ENCODE measurements around the gene ITPR2. TPM values are rescaled to one million over a fixed set of nuclear protein-coding genes. Genes with fewer than 3 reads are reported as not detected.

The ITPR2 gene
- total and polyA plus RNA-seq, 2 of the 13 experiments (the other 11 are each of a cell fraction or from before 2014, with no cell fraction given), result 31.9 to 81.9 TPM

DNA sequence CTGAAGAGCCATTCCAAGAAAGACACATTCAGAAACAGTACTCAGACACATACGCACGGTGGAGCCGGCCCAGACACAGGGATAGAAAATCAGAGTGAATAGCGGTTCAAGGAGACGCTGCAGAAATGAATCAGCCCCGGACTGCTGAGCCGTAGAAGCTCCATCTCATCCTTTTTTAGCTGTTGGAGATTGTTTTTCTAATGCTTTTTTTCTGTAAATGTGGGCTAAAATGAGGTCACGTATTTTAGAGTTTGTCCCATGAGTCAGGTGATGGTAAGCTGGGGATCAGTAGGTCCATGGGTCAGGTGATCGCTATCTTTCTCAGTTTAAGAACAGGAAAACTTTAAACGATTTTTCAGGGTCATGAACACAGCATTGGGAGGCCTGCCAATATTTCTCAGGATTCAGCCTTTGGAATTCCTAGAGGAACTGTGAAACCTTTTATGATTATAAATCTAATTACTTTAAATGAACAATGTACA, 202.4 kb downstream of the ITPR2 start (continued):
- TF ChIP-seq KAT8 (CRISPR knock-in tag; IDR thresholded peaks at IDR 0.05) (peak; percentile 20; the same call in 1 of the 2 replicates), CAMTA2 (CRISPR knock-in tag; IDR thresholded peaks at IDR 0.05; ENCODE audit: borderline replicate concordance) (no peak), CREM (IDR thresholded peaks at IDR 0.05) (peak; percentile 18; the same call in 1 of the 2 replicates), CREM (CRISPR knock-in tag; IDR thresholded peaks at IDR 0.05) (no peak), ZBTB20 (CRISPR knock-in tag; IDR thresholded peaks at IDR 0.05; ENCODE audit: borderline replicate concordance, low read depth) (no peak), ZNF333 (CRISPR knock-in tag; IDR thresholded peaks at IDR 0.05; ENCODE audit: borderline replicate concordance) (no peak), ZSCAN31 (CRISPR knock-in tag; IDR thresholded peaks at IDR 0.05; ENCODE audit: low read depth) (no peak), MXI1 (IDR thresholded peaks at IDR 0.05; ENCODE audit: borderline replicate concordance, low read depth, low read length) (no peak), NFE2L2 (IDR thresholded peaks at IDR 0.05; ENCODE audit: low read length) (no peak), CCAR2 (optimal IDR thresholded peaks at IDR 0.05; ENCODE audit: low read depth, low read length) (no peak), ZSCAN22 (CRISPR knock-in tag; IDR thresholded peaks at IDR 0.05) (no peak), RXRB (CRISPR knock-in tag; IDR thresholded peaks at IDR 0.05; ENCODE audit: borderline replicate concordance) (peak; percentile 70), HIVEP1 (CRISPR knock-in tag; IDR thresholded peaks at IDR 0.05) (no peak), MIXL1 (CRISPR knock-in tag; IDR thresholded peaks at IDR 0.05) (no peak), ZNF484 (CRISPR knock-in tag; IDR thresholded peaks at IDR 0.05; ENCODE audit: borderline replicate concordance, low read depth) (no peak), SOX6 (IDR thresholded peaks at IDR 0.05) (no peak), SOX6 (CRISPR knock-in tag; IDR thresholded peaks at IDR 0.05) (peak; percentile 34; the same call in 1 of the 2 replicates)
- TF ChIP-seq, protein P1, sequence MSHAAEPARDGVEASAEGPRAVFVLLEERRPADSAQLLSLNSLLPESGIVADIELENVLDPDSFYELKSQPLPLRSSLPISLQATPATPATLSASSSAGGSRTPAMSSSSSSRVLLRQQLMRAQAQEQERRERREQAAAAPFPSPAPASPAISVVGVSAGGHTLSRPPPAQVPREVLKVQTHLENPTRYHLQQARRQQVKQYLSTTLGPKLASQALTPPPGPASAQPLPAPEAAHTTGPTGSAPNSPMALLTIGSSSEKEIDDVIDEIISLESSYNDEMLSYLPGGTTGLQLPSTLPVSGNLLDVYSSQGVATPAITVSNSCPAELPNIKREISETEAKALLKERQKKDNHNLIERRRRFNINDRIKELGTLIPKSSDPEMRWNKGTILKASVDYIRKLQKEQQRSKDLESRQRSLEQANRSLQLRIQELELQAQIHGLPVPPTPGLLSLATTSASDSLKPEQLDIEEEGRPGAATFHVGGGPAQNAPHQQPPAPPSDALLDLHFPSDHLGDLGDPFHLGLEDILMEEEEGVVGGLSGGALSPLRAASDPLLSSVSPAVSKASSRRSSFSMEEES (CRISPR knock-in tag; IDR thresholded peaks at IDR 0.05), result peak; percentile 94
- TF ChIP-seq, protein P2, sequence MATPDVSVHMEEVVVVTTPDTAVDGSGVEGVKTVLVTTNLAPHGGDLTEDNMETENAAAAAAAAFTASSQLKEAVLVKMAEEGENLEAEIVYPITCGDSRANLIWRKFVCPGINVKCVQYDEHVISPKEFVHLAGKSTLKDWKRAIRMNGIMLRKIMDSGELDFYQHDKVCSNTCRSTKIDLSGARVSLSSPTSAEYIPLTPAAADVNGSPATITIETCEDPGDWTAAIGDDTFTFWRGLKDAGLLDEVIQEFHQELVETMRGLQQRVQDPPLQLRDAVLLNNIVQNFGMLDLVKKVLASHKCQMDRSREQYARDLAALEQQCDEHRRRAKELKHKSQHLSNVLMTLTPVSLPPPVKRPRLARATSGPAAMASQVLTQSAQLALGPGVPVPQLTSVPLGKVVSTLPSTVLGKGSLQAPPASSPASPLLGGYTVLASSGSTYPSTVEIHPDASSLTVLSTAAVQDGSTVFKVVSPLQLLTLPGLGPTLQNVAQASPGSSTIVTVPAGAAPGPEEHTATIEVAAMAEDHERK (CRISPR knock-in tag; IDR thresholded peaks at IDR 0.05; ENCODE audit: low read depth), result no peak
- TF ChIP-seq, protein P3, sequence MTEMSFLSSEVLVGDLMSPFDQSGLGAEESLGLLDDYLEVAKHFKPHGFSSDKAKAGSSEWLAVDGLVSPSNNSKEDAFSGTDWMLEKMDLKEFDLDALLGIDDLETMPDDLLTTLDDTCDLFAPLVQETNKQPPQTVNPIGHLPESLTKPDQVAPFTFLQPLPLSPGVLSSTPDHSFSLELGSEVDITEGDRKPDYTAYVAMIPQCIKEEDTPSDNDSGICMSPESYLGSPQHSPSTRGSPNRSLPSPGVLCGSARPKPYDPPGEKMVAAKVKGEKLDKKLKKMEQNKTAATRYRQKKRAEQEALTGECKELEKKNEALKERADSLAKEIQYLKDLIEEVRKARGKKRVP (CRISPR knock-in tag; IDR thresholded peaks at IDR 0.05), result no peak
- TF ChIP-seq, protein P4, sequence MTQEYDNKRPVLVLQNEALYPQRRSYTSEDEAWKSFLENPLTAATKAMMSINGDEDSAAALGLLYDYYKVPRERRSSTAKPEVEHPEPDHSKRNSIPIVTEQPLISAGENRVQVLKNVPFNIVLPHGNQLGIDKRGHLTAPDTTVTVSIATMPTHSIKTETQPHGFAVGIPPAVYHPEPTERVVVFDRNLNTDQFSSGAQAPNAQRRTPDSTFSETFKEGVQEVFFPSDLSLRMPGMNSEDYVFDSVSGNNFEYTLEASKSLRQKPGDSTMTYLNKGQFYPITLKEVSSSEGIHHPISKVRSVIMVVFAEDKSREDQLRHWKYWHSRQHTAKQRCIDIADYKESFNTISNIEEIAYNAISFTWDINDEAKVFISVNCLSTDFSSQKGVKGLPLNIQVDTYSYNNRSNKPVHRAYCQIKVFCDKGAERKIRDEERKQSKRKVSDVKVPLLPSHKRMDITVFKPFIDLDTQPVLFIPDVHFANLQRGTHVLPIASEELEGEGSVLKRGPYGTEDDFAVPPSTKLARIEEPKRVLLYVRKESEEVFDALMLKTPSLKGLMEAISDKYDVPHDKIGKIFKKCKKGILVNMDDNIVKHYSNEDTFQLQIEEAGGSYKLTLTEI (CRISPR knock-in tag; conservative IDR thresholded peaks at IDR 0.05), result no peak
- TF ChIP-seq, protein P5, sequence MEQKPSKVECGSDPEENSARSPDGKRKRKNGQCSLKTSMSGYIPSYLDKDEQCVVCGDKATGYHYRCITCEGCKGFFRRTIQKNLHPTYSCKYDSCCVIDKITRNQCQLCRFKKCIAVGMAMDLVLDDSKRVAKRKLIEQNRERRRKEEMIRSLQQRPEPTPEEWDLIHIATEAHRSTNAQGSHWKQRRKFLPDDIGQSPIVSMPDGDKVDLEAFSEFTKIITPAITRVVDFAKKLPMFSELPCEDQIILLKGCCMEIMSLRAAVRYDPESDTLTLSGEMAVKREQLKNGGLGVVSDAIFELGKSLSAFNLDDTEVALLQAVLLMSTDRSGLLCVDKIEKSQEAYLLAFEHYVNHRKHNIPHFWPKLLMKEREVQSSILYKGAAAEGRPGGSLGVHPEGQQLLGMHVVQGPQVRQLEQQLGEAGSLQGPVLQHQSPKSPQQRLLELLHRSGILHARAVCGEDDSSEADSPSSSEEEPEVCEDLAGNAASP (CRISPR knock-in tag; IDR thresholded peaks at IDR 0.05; ENCODE audit: borderline replicate concordance), result peak; percentile 60; the same call in 1 of the 2 replicates
- TF ChIP-seq, protein P6, sequence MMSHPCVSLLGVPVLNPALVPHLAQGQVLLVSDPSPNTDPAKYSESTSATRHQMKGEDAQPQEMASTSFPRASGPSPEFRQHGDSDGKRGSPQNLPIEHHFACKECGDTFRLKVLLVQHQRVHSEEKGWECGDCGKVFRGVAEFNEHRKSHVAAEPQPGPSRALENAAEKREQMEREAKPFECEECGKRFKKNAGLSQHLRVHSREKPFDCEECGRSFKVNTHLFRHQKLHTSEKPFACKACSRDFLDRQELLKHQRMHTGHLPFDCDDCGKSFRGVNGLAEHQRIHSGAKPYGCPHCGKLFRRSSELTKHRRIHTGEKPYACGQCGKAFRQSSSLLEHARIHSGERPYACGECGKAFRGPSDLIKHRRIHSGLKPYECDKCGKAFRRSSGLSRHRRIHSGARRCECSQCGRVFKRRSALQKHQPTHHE (CRISPR knock-in tag; IDR thresholded peaks at IDR 0.05; ENCODE audit: borderline replicate concordance), result no peak
